Measurements from ENCODE around the gene HEXD.

- TF ChIP-seq CTCF (IDR thresholded peaks at IDR 0.05) (no peak), POLR2AphosphoS5 (IDR thresholded peaks at IDR 0.05) (no peak)
Measured at GRCh38 chr17:82377924-82378740, 40.0 kb upstream of the HEXD start.

Measured in upper lobe of left lung (tissue), 4 donors.